NCI-H1417 treated with DMSO at 0.1 percent for 48 hours (cell line): ENCODE results near the gene MIER2.
"Not testable (repeated sequence)": the region's sequence is repeated elsewhere in the genome, so short reads cannot be mapped to it uniquely, and the experiment has no call there.

ENCODE experiments used
- DNase-seq: peaks from one replicate; lab custom pipeline; 2025; lab: John Stamatoyannopoulos, UW

Gene MIER2

DNA sequence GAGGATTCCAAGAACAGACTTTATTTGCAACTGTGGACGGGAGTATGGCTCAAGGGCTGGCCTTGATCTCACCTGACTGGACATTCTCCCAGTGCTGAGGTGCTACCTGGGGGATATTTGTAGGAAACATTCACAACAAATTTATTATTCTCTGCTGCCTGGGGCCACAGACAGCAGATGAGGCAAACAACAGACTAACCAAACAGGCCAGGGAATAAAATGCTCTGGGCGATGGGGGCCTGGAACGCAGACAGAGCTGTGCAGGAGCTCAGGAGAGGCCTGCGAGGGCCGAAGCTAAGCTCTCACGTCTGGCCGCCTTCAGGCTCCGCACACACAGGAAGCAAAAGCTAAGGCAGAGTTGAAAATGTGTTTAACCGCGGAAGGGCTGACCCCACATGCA lies 61.2 kb downstream of the MIER2 start:
- DNase-seq = no peak

DNA sequence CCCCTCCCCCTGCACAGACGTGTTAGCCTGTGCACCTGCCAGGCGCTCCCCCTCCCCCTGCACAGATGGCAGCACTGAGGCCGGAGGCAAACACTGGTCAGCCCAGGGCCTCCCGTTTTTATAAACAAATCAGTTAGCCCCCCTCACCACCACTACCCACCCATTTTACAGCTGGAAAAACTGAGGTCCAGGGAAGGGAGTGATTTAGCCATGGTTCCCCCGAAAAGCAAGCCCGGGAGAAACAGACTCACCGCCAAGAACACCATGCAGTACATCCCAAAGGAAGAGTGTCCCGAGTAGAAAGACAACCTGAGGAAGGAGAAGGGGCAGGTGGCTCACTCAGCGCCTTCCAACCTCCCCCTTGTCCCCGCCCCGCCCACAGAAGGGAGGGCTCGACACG lies 62.1 kb downstream of the MIER2 start:
- DNase-seq = no peak

DNA sequence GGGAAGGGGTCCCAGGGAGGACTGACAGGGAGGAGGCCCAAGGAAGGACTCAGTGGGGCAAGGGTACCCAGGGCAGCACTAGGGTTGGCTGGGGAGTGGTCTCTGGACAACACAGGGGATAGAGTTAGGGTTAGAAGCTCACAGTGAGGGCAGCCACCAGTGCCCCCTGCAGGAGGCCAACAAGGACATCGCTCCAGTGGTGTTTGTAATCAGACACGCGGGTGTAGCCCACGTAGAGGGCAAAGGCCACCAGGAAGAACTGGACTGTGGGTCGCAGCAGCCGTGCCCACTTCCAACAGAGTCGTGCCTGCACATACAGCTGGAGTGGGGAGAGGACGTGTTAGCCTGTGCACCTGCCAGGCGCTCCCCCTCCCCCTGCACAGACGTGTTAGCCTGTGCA lies 62.6 kb downstream of the MIER2 start:
- DNase-seq = no peak

DNA sequence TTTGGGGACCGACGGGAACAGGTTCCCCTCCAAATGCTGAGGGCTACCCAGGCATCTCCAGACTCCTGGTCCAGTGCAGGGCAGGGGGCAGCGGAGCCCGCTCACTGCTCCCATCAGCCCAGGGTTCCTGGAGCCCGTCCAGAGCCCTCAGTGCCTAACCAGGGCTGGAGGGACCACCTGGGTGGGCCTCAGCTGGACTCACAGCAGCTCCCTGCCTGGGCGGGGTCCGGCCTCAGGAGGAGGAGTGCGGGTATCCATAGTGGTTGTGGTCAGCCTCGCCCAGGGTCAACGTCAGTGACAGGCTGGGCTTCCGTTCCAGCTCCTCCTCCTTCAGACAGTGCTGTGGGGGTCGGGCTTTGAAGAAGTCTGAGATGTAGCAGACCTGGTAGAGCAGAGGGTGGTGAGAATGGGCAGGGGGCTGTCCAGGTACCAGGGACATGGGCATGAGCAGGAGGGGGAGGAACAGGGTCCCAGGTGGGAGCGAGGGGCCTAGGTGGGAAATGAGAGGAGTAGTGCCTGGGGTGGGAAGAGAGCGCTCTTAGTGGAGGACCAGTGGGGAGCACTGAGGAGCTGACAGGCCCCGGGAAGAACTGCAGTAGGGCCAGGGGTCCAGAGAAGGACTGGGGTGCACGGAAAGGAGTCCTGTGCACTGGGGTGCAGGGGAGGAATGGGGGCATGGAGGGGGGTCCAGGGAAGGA lies 63.3 kb downstream of the MIER2 start:
- DNase-seq = no peak

DNA sequence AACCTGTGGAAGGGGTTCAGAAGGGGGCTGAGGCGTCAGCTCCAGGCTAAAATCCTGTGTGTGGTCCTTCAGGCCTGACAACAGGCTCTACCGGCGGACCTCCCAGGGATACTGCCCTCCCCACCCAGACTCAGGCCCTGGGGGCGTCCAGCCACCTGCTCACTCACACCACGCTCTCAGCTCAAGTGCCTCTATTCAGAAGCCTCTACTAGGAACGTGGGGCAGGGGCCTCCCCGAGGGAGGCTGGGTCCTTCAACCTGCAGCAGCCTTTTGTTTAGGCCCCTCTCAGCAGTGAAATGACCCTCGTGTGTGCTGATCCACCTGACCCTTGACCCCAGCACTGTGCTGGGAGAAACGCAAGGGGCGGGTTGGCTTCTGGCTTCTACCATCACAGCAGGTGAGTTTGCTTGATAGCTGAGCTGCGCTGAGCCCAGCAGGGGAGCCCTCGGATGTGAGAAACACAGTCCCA lies 64.0 kb downstream of the MIER2 start:
- peak; percentile 89 for DNase-seq

DNA sequence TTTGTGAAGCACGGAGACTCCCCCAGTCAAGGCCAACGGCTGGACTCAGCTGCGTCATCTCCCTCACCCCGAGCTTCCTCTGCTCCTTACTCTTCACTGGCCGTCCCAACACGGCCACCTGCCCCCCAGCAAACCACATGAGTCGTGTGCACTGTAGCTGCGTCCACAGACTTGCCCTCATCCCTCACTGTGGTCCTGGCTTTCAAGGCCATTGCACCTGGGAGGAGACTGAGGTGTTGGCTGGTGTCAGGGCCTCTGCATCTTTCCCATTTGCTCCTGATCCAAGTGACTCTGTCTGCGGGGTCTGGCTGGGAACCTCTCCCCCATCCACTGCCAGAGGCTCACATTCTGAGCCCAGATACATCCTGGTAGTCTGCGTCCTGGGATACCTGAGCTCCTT lies 64.9 kb downstream of the MIER2 start:
- DNase-seq = no peak

DNA sequence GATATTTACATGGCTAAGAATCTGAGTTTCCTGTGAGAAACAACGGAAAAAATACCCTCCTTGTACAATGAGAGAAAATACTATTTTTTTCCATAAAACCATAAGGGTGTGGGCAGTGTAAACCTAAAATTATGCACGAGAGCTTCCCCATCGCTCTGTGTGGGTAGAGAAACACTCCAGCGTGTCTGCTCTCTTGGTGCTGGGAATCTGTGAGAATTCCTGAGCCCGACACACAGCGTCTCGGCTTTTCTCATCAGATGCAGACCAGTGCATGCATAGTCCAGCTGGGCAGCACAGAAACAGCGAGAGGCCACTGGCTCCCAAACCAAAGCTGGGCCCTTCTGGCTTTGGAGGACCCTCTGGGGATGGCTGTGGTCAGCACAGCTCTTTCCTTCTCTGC lies 65.4 kb downstream of the MIER2 start:
- DNase-seq = no peak

DNA sequence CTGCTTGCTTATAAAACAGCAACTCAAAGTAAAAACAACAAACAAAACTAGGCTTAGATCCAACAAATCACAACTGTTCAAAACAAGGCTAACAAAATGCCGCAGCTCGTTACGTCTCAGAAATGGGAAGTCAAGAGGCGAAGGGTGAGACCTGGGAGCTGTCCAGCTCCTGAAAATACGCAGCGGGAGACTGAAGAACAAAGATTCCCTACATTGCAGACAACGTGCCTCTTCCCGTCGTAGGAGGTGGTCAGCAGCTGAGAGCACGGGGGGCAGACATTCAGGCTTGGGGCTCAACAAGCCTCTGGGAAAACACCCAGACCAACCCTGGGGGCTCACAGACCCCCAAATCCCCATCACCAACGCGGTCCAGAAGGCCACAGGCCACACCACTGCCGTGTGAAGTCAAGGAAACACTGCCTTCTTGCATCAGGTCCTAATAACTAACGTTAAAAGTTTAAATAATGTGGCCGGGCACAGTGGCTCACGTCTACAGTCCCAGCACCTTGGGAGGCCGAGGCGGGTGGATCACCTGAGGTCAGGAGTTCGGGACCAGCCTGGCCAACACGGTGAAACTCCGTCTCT lies 66.9 kb downstream of the MIER2 start:
- DNase-seq = no peak

DNA sequence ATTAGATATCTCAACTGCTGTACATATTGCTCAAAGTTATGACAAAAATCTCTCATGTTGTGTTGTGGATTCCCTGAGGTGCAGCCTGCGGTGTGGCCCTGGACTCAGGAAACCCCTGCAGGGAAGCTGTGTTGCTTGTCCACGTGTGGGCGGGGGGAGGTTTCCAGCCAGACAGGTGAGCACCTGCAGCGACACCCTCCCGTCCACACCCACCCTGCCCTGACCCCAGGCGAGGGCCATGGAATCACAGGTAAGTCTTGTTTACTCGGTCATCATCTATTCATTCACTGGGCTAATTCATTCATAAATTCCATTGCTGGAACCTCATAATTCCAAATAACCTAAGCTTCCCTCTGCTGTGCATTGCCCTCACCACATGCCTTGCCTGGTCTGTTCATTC lies 67.5 kb downstream of the MIER2 start:
- DNase-seq = no peak

DNA sequence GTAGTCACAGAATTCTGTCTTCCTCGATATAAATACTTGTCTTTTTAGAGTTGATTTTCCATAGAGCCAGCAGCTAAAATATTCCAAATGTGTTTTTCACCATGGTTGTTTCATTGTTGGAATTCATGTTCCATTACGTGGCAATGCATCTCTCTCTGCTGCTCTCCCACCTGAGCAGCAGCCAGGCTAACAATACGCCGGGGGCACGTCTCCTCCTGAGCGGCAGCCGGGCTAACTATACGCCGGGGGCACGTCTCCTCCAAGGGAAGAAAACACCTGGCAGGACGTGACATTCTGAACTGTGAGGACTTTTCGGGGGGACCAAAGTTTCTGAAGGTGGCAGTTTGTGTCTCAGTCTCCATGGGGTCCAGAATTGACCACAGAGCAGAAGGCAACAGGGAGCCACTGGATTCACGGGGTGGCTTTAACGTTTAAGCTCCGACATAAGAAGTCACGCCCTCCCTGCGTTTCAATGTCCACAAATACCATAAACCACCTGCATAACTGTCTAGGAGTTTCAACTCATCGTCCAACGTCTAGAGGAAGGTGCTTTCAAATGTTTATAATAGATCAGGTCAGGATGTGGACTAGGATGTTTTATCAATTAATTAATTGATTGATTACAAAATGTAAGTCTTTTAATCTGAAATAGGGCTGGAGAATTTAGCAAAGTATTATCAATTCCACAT lies 68.5 kb downstream of the MIER2 start:
- no peak for DNase-seq

DNA sequence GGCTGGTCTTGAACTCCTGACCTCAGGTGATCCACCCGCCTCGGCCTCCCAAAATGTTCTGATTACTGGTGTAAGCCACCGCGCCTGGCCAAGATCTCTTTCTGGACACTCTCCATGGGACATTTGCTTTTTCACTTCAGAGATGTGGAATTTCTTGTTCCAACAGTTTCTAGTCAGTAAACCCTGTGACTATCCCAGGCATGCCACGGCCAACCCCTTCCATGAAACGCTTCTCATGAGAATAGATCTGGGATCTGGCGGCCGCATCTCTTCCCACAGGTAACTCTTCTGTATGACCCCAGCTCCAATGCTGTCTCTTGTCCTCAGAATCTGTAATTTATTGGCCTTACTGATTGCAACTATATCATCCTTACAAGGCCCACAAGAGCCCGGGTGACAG lies 69.6 kb downstream of the MIER2 start:
- no peak for DNase-seq

DNA sequence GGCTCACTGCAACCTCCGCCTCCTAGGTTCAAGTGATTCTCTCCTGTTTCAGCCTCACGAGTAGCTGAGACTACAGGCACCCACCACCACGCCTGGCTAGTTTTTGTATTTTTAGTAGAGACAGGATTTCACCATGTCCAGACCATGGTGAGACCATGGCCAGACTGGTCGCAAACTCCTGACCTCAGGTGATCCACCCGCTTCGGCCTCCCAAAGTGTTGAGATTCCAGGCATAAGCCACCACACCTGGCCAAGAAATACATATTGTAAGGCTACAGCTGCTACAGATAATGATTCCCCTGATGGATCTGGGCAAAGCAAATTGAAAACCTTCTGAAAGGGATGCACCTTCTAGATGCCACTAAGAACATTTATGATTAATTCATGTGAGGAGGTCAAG lies 71.2 kb downstream of the MIER2 start:
- DNase-seq = no peak

DNA sequence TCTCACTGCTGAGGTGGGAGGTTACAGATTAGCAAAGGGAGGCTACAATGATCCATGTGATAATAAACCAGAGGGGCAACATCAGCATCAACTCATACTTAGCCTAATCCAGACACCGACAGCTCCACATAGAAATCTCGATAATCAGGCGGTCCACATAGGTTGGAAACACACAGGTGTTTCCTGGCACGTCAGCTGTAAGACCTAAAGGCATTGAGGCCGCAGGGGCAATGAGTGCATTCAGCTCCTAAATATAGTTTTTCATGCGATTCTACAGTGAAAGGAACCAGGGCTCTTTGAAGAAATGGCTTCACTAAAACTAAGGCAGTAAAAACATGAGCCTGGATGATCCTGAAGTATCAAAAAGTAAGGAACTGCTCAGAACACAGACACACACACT lies 72.7 kb downstream of the MIER2 start:
- no peak for DNase-seq

DNA sequence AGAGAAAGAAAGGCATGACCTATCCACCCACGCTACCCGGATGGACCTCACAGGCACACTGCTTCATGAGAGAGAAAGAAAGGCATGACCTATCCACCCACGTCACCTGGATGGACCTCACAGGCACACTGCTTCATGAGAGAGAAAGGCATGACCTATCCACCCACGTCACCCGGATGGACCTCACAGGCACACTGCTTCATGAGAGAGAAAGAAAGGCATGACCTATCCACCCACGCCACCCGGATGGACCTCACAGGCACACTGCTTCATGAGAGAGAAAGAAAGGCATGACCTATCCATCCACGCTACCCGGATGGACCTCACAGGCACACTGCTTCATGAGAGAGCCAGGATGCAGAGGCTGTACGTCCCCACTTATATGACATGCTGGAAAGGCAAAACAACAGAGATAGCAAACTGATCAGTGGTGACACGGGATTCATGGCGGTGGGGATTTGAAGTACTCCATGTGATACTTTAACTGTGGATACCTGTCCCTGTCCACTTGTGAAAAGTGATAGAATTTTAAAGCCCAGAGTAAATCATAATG lies 73.8 kb downstream of the MIER2 start:
- not testable (repeated sequence) for DNase-seq

DNA sequence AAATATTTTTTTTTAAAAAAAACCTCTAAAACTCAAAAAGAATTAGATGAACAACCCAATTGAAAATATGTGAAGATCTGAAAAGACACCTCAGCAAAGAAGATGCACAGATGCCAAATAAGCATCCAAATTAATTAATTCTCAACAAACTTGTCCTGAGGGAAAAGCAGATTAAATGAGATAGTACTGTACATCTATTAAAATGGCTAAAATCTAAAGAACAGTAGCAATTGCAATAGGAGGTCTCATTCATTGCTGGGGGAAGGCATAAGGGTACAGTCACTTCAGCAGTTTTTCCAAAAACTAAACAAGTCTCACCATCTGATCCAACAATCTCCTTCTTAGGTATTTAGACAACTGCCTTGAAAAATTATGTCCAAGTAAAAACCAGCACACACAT lies 75.4 kb downstream of the MIER2 start:
- no peak for DNase-seq

DNA sequence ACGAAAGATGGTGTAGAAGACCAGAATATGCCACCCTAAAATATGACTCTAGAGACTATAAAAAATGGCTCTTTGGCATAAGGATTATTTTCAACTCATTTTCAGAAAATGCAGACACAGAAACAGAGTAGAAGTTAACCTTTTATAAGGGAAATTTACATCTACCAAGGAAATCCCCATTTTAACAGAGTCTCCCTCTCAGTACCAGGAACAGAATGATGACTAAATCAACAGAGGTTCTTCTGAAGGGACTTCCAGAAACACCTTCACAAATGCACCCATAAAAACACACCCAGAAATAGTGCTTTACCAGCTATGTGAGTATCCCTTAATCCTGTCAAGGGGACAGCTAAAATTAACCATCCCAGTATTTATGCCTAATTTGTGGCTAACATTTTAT lies 82.5 kb downstream of the MIER2 start:
- no peak for DNase-seq

DNA sequence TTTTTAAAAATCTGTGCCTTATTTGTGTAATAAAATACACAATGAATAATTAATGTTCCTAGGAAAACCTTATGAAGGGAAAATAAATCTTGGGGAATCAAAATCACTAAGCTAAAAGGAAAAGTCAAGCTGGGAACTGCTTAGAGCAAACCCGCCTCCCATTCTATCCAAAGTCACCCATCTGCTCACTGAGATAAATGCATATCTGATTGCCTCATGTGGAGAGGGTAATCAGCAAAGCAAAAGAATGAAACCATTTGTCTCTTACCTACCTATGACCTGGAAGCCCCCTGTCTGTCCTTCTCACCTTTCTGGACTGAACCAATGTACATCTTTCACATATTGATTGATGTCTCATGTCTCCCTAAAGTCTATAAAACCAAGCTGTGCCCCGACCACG lies 87.8 kb downstream of the MIER2 start:
- not testable (repeated sequence) for DNase-seq
